Measurements from ENCODE around the gene PGAP6. TPM values are rescaled to one million over a fixed set of nuclear protein-coding genes. Genes with fewer than 3 reads are reported as not detected.

The PGAP6 gene
- total and polyA plus RNA-seq, 9 of the 15 experiments (the other 6 are each of a cell fraction or from before 2014, with no cell fraction given), result 0.45 to 50.2 (median 39.3) TPM

DNA sequence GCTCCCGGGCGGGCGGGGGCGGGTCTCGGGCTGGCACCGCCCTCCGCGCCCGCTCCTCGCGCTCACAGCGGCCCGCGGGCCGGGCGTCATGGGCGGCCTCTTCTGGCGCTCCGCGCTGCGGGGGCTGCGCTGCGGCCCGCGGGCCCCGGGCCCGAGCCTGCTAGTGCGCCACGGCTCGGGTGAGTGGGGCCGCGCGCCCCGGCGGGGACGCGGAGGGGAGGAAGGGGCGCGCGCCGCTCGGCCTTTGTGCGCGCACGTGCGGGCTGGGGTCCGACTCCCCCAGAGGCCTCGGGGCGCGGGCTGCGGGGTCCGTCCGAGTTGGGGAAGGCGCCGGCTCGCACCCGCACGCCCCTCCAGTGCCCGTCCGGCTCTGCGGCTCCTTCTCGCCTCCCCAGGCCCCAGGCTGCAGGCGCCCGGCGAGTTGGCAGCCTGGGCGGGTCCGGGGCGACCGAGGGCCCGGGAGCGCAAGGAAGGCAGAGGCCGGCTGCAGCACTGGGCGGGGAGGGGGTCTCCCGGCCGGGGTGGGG lies 15.4 kb upstream of the PGAP6 start, which contains the start of gene NME4:
TSS of gene NME4 (plus strand) at position 65 of the 527 bp plus-strand sequence. CDS start at position 89, 24 bp downstream.
- H3K27ac ChIP-seq (ENCODE audit: extremely low read depth, low read depth, low read length), result peak within 1 kb of the TSS; percentile 95
- TF ChIP-seq, protein P1, sequence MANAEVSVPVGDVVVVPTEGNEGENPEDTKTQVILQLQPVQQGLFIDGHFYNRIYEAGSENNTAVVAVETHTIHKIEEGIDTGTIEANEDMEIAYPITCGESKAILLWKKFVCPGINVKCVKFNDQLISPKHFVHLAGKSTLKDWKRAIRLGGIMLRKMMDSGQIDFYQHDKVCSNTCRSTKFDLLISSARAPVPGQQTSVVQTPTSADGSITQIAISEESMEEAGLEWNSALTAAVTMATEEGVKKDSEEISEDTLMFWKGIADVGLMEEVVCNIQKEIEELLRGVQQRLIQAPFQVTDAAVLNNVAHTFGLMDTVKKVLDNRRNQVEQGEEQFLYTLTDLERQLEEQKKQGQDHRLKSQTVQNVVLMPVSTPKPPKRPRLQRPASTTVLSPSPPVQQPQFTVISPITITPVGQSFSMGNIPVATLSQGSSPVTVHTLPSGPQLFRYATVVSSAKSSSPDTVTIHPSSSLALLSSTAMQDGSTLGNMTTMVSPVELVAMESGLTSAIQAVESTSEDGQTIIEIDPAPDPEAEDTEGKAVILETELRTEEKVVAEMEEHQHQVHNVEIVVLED (CRISPR knock-in tag; IDR thresholded peaks at IDR 0.05), result peak; percentile 64; the same call in 1 of the 2 replicates
- TF ChIP-seq SMAD1 (IDR thresholded peaks at IDR 0.05; ENCODE audit: low read depth, low read length, partially characterized antibody), result no peak
- TF ChIP-seq, protein P2, sequence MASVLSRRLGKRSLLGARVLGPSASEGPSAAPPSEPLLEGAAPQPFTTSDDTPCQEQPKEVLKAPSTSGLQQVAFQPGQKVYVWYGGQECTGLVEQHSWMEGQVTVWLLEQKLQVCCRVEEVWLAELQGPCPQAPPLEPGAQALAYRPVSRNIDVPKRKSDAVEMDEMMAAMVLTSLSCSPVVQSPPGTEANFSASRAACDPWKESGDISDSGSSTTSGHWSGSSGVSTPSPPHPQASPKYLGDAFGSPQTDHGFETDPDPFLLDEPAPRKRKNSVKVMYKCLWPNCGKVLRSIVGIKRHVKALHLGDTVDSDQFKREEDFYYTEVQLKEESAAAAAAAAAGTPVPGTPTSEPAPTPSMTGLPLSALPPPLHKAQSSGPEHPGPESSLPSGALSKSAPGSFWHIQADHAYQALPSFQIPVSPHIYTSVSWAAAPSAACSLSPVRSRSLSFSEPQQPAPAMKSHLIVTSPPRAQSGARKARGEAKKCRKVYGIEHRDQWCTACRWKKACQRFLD (CRISPR knock-in tag; IDR thresholded peaks at IDR 0.05), result peak; percentile 75; the same call in 1 of the 2 replicates
- TF ChIP-seq, protein P3, sequence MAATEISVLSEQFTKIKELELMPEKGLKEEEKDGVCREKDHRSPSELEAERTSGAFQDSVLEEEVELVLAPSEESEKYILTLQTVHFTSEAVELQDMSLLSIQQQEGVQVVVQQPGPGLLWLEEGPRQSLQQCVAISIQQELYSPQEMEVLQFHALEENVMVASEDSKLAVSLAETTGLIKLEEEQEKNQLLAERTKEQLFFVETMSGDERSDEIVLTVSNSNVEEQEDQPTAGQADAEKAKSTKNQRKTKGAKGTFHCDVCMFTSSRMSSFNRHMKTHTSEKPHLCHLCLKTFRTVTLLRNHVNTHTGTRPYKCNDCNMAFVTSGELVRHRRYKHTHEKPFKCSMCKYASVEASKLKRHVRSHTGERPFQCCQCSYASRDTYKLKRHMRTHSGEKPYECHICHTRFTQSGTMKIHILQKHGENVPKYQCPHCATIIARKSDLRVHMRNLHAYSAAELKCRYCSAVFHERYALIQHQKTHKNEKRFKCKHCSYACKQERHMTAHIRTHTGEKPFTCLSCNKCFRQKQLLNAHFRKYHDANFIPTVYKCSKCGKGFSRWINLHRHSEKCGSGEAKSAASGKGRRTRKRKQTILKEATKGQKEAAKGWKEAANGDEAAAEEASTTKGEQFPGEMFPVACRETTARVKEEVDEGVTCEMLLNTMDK (IDR thresholded peaks at IDR 0.05; ENCODE audit: borderline replicate concordance, insufficient read depth, low read depth, low read length, poor library complexity, severe bottlenecking), result peak; percentile 24
- peak; percentile 76; the same call in 1 of the 2 replicates for TF ChIP-seq HNRNPL (IDR thresholded peaks at IDR 0.05; ENCODE audit: low read depth, low read length)
- TF ChIP-seq, protein P4, sequence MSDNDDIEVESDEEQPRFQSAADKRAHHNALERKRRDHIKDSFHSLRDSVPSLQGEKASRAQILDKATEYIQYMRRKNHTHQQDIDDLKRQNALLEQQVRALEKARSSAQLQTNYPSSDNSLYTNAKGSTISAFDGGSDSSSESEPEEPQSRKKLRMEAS (CRISPR knock-in tag; IDR thresholded peaks at IDR 0.05), result 0 out of 2 replicates have a peak, but pooled peaks have one; percentile 21
- 0 out of 2 replicates have a peak, but pooled peaks have one; percentile 11 for TF ChIP-seq ZNF766 (CRISPR knock-in tag; conservative IDR thresholded peaks at IDR 0.05)
- no peak for TF ChIP-seq PRMT5 (CRISPR knock-in tag; IDR thresholded peaks at IDR 0.05)
- peak; percentile 51 for TF ChIP-seq DMBX1 (CRISPR knock-in tag; IDR thresholded peaks at IDR 0.05; ENCODE audit: borderline replicate concordance)
- TF ChIP-seq HMGN3 (IDR thresholded peaks at IDR 0.05; ENCODE audit: borderline replicate concordance, extremely low read depth, insufficient read length, low read depth, low read length), result peak; percentile 56
- TF ChIP-seq ZFX (CRISPR knock-in tag; IDR thresholded peaks at IDR 0.05), result peak; percentile 57; the same call in 1 of the 2 replicates

More for the DNA sequence above, 15.4 kb upstream of the PGAP6 start, which contains the start of gene NME4:
- H3K27me3 ChIP-seq (ENCODE audit: control insufficient read depth in 2 of 2, insufficient read depth in 2 of 2, low read length in 2 of 2), result no peaks in the 10 kb centered on the region
- ATAC-seq (peak; percentile 12; the same call in 2 of the 3 replicates), DNase-seq (ENCODE audit: extremely low read depth in 1 of 4, low spot score in 3 of 4) (peak; percentile 75 to 81 (median 80)), FAIRE-seq (no peak)
- H3K36me3 ChIP-seq (ENCODE audit: control insufficient read depth, insufficient read depth, low read length), result peaks cover 24% of the 10 kb centered on the region
- H2AFZ ChIP-seq (ENCODE audit: low read depth, low read length), result peak within 1 kb of the TSS; percentile 90
- CTCF ChIA-PET (ENCODE audit: low intra/inter-chr PET ratio), result no interaction called here
- BruUV-seq (replicated peaks), result no TSS peak
- peak within 1 kb of the TSS; percentile 90 for H3K4me2 ChIP-seq (ENCODE audit: insufficient read depth, low read length)
- no peaks in the 10 kb centered on the region for H4K20me1 ChIP-seq (replicated peaks; ENCODE audit: control insufficient read depth, insufficient read depth, low read length)
- H3K9me3 ChIP-seq (replicated peaks; ENCODE audit: control insufficient read depth, insufficient read depth, low read depth, low read length), result no peaks in the 10 kb centered on the region
- peak within 1 kb of the TSS; percentile 76 to 97 for H3K9ac ChIP-seq (ENCODE audit: insufficient read depth in 1 of 2, low read depth in 2 of 2, low read length in 2 of 2)
- H3K9me1 ChIP-seq (ENCODE audit: control insufficient read depth, insufficient read depth, low read length), result no peaks in the 10 kb centered on the region
- peaks cover 56% of the 10 kb centered on the region for H3K79me2 ChIP-seq (ENCODE audit: control insufficient read depth, insufficient read depth, low read length)
- POLR2A ChIA-PET, result interaction anchor here (0.6 to 1.5 kb wide), 8 partner anchors 9 to 279 kb away, joined by 3 to 5 read pairs (median 3); partner anchors contain the start of genes CAPN15 and RHBDL1
- peaks cover 29 to 61% of the 10 kb centered on the region in 2 experiments for H3K4me1 ChIP-seq (replicated peaks in 1 of 2; ENCODE audit: control insufficient read depth in 2 of 2, insufficient read depth in 2 of 2, low read length in 2 of 2)
- intact Hi-C loops (cut with micrococcal nuclease) (loop anchor here (5.0 to 10.0 kb wide), 3 partner anchors 88 to 285 kb away; partner anchors contain the start of genes JMJD8, RHOT2 and STUB1), in situ Hi-C loops (cut with MboI) (loop anchor here (10.0 kb wide), 1 partner anchor 278 kb away; the partner anchor contains the start of gene RHBDL1)
- 0% methylated on average over 29 of the region's 75 CpGs for WGBS (ENCODE audit: insufficient coverage, low coverage, missing lambda C conversion rate)
- H3K4me3 ChIP-seq, result peak within 1 kb of the TSS; percentile 70

Measured in K562 (cell line).